Heart left ventricle (tissue), 13 donors: ENCODE results near the gene C1QL1.
A peak's percentile ranks its signal among the peaks of the same experiment; 100 is the strongest.

Experiments
- CTCF ChIP-seq, 12 donors: fragments of 200-600 bp; sonication (generic) in 4 of 12; IDR thresholded peaks; one replicate each; pipeline versions ENCODE4 v1.5.0 to v1.8.0; 2018 to 2022; ENCODE audit warnings: antibody characterized with exemption in 12 of 12, mild to moderate bottlenecking in 5 of 12
- POLR2A ChIP-seq, 2 donors: fragments of 450-650 bp; IDR thresholded peaks; one replicate each; pipeline ENCODE4 v1.6.1; 2017; ENCODE audit warnings: antibody characterized with exemption in 2 of 2, mild to moderate bottlenecking in 2 of 2, moderate library complexity in 2 of 2
- donor health status: ischemic (EF 13 %, LVEDD 7.1; RV severe dilation, severe dysfunction).
- donor health status: DM: no; HTN: yes; CAD: no.
- donor health status: DM: no; HTN: no; CAD: no.
- donor health status: ischemic (EF 25% LVEDD 6.9; RV normal size, moderate dysfunction).
- donor health status: ischemic (EF 25% LVEDD 5.7; RV mildly dilated, moderate dysfunction).
- donor health status: ischemic (EF 35%, LVEDD 5.7; RV mildly dilated, moderate dysfunction).
- donor health status: nonischemic (EF 11% LVEDD 7.7; RV severe dilation, severe dysfunction).
- donor health status: DM: yes; HTN: yes; CAD: no.
- donor health status: PGD.
- donor health status: ischemic (EF 29% LVEDD 5.4; RV normal size, mild dysfunction).
- donor health status: nonischemic (EF 23%, LVEDD 6.1; RV moderate dilation, normal function).

GRCh38 chr17:44916781-44917241, 51.3 kb downstream of the C1QL1 start:
- TF ChIP-seq CTCF (IDR thresholded peaks at IDR 0.05) (peak in 1 of 12 donors; percentile 2), POLR2A (IDR thresholded peaks at IDR 0.05) (no peak)
